ENCODE results near the gene LSM7. TPM values are rescaled to one million over a fixed set of nuclear protein-coding genes. Genes with fewer than 3 reads are reported as not detected.

LSM7 gene
- total RNA-seq, 4 donors from 2014 or later: 51.8 to 186 (median 142) TPM

GRCh38 chr19:2277138-2277537 is 51.2 kb downstream of the LSM7 start:
- Histone ChIP-seq H3K4me1 (peaks cover 3 to 16% of the 10 kb centered on the region in 2 donors), H3K27me3 (no peaks in the 10 kb centered on the region), H3K36me3 (no peaks in the 10 kb centered on the region), H3K9me3 (no peaks in the 10 kb centered on the region), H3K4me3 (no peak overlapping the region), H3K27ac (no peak overlapping the region)
- TF ChIP-seq CTCF (IDR thresholded peaks at IDR 0.05): no peak
- TF ChIP-seq POLR2A (IDR thresholded peaks at IDR 0.05): no peak
- intact Hi-C loops (cut with DNase I; ENCODE audit: low total_unique reads): loop anchor here (10.0 kb wide), 1 partner anchor 122 kb away; the partner anchor contains the start of gene AP3D1
- no peak for DNase-seq

- H3K4me3 ChIP-seq: no peak overlapping the region
- no peak for TF ChIP-seq POLR2A (IDR thresholded peaks at IDR 0.05)
- TF ChIP-seq CTCF (IDR thresholded peaks at IDR 0.05): no peak
- H3K27me3 ChIP-seq: no peaks in the 10 kb centered on the region
- peaks cover 3 to 15% of the 10 kb centered on the region in 2 donors for H3K4me1 ChIP-seq
- intact Hi-C loops (cut with DNase I; ENCODE audit: low total_unique reads): loop anchor here (10.0 kb wide), 1 partner anchor 122 kb away; the partner anchor contains the start of gene AP3D1
- no peak overlapping the region for H3K27ac ChIP-seq
- H3K36me3 ChIP-seq: no peaks in the 10 kb centered on the region
- DNase-seq: no peak
- no peaks in the 10 kb centered on the region for H3K9me3 ChIP-seq
These were observed 51.9 kb downstream of the LSM7 start for GRCh38 chr19:2276429-2276986.

- Histone ChIP-seq H3K27ac (peak overlapping the region in 1 of 2 donors; percentile 3), H3K9me3 (no peaks in the 10 kb centered on the region), H3K36me3 (no peaks in the 10 kb centered on the region), H3K27me3 (no peaks in the 10 kb centered on the region), H3K4me3 (peak overlapping the region in 1 of 2 donors; percentile 8), H3K4me1 (peaks cover 3 to 15% of the 10 kb centered on the region in 2 donors)
- intact Hi-C loops (cut with DNase I; ENCODE audit: low total_unique reads): loop anchor here (10.0 kb wide), 1 partner anchor 121 kb away; the partner anchor contains the start of gene AP3D1
- DNase-seq: peak in 1 of 2 donors; percentile 61
- TF ChIP-seq POLR2A (IDR thresholded peaks at IDR 0.05) (no peak), CTCF (IDR thresholded peaks at IDR 0.05) (no peak)
These were observed 52.6 kb downstream of the LSM7 start for GRCh38 chr19:2275588-2276428.

GRCh38 chr19:2274931-2275535 is 53.4 kb downstream of the LSM7 start:
- no peaks in the 10 kb centered on the region for H3K9me3 ChIP-seq
- peak in 1 of 2 donors; percentile 67 for DNase-seq
- intact Hi-C loops (cut with DNase I; ENCODE audit: low total_unique reads): loop anchor here (5.0 to 10.0 kb wide), 2 partner anchors 38 to 120 kb away; partner anchors contain the start of genes AP3D1, PLEKHJ1 and SF3A2
- H3K4me3 ChIP-seq: no peak overlapping the region
- peak overlapping the region; percentile 3 to 11 for H3K27ac ChIP-seq
- TF ChIP-seq CTCF (IDR thresholded peaks at IDR 0.05): peak; percentile 36 to 69 (median 54)
- no peak for TF ChIP-seq POLR2A (IDR thresholded peaks at IDR 0.05)
- H3K36me3 ChIP-seq: no peaks in the 10 kb centered on the region
- H3K4me1 ChIP-seq: peaks cover 3 to 15% of the 10 kb centered on the region in 2 donors
- H3K27me3 ChIP-seq: no peaks in the 10 kb centered on the region

Measured in uterus (tissue), 4 donors.